ENCODE results near the gene DNAH5. TPM values are rescaled to one million over a fixed set of nuclear protein-coding genes. Genes with fewer than 3 reads are reported as not detected.
A peak's percentile ranks its signal among the peaks of the same experiment; 100 is the strongest.

Gene DNAH5
- total RNA-seq, 1 experiment from 2014 or later = 0.07 TPM

DNA sequence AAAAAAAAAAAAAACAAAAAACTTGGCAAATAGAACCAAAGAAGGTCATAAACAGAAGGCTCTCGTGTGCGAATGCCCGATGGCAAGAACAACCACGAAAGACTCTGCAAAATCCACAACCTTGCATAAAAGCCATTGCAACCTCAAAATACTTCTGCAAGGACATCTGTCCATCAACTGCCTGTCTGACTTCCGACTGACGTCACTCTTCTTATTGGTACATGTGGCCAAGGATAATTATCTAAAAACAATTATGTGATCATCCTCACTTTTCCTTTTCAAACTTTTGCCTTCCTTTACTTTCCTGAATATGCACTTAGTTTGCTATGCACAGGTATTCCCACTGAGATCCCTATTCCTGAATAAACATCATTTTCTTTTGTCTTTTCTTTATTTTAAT is 29.2 kb upstream of the DNAH5 start:
- no peak overlapping the region for H3K4me3 ChIP-seq (ENCODE audit: insufficient read depth, low read depth, low read length)
- no peak for DNase-seq
- H3K27me3 ChIP-seq (ENCODE audit: control insufficient read depth, insufficient read depth, low read length) = no peaks in the 10 kb centered on the region
- H3K36me3 ChIP-seq (replicated peaks; ENCODE audit: control insufficient read depth, insufficient read depth, low read length) = no peaks in the 10 kb centered on the region

DNA sequence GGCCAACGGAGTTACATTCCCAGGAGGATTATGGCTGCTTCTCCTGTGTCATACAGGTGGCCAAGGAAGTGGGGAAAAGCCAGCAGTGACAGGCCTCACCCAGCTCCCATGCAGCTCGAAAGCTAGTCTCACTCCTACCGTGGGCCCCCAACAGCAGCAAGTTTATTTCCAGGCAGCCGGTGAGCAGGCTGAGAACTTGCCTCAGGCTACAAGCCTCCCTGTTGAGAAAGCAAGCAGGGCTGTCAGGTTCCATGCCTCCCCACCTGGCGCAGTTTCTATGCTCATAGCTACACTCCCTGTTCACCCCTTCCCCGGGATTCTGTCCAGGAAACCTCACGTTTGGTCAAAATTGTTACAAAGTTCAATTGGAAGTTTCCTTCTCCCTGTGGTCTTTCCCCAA is 27.5 kb upstream of the DNAH5 start:
- Histone ChIP-seq H3K36me3 (replicated peaks; ENCODE audit: control insufficient read depth, insufficient read depth, low read length) (no peaks in the 10 kb centered on the region), H3K27me3 (ENCODE audit: control insufficient read depth, insufficient read depth, low read length) (no peaks in the 10 kb centered on the region), H3K4me3 (ENCODE audit: insufficient read depth, low read depth, low read length) (no peak overlapping the region)
- no peak for DNase-seq

DNA sequence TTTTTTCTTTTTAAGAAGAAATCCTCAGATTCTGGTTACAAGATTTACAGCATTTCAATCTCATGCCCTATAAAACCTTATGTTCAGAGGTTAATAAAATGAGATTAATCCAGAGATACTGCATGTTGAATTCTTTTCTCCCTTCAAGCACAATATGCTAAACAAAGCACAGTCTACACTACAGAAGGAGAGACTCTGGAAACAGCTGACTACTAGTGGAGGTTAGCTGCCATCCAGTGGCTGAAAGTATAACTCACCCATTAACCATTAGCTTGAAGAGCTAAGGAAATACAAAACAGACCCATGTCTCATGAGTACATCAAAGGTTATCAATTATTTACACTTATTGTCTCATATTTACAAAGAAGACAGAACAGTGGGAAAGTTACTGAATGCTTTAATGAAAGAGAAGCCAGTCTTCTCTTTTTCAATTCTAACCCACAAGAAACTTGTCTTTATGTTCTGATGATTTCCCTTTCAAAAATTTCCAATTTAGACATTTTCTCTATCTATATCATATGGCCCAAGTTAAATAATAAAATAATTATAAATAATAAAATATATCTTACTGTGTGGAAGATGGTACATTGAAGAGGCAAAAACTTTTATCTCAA is 12.7 kb upstream of the DNAH5 start:
- DNase-seq = peak; percentile 51
- Histone ChIP-seq H3K4me3 (ENCODE audit: insufficient read depth, low read depth, low read length) (no peak overlapping the region), H3K36me3 (replicated peaks; ENCODE audit: control insufficient read depth, insufficient read depth, low read length) (no peaks in the 10 kb centered on the region), H3K27me3 (ENCODE audit: control insufficient read depth, insufficient read depth, low read length) (no peaks in the 10 kb centered on the region)

DNA sequence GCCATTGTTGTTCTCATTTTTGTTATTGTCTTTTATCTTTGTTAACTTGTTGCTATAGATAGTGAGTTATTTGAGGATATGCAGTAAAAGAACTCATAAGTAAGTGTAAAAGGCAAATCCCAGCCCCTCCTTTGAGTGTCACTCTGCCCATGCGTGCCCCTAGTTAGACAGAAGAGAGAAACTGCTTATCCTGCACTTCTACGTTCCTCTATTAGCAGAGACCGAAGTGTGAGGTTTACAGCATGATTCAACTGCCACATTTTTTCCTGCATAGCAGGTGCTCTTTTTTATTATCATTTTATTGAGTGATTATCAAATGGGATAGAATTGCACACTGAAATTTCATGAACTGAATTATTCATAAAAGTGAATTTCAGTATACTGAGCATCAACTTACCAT is 12.0 kb upstream of the DNAH5 start:
- DNase-seq = no peak
- Histone ChIP-seq H3K4me3 (ENCODE audit: insufficient read depth, low read depth, low read length) (no peak overlapping the region), H3K27me3 (ENCODE audit: control insufficient read depth, insufficient read depth, low read length) (no peaks in the 10 kb centered on the region), H3K36me3 (replicated peaks; ENCODE audit: control insufficient read depth, insufficient read depth, low read length) (no peaks in the 10 kb centered on the region)

DNA sequence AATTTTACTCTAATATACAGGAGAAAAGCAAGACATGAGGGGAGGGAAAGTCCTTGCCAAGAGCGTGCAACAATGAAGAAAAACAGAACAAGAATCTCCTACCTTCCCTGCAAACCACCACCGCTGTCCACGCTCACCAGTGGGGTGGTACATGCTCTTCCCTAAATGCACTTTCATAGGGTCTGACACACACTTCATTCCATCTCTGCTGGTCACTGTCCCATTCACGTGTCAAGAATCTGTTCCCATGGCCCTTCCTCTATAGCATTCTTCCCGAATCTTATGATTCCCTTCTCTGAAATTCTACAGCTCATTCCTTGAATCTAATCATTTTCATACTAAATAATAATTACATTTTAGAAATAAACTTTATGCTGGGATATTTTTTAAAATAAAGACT is 11.4 kb upstream of the DNAH5 start:
- DNase-seq = no peak
- H3K36me3 ChIP-seq (replicated peaks; ENCODE audit: control insufficient read depth, insufficient read depth, low read length) = no peaks in the 10 kb centered on the region
- no peak overlapping the region for H3K4me3 ChIP-seq (ENCODE audit: insufficient read depth, low read depth, low read length)
- no peaks in the 10 kb centered on the region for H3K27me3 ChIP-seq (ENCODE audit: control insufficient read depth, insufficient read depth, low read length)

DNA sequence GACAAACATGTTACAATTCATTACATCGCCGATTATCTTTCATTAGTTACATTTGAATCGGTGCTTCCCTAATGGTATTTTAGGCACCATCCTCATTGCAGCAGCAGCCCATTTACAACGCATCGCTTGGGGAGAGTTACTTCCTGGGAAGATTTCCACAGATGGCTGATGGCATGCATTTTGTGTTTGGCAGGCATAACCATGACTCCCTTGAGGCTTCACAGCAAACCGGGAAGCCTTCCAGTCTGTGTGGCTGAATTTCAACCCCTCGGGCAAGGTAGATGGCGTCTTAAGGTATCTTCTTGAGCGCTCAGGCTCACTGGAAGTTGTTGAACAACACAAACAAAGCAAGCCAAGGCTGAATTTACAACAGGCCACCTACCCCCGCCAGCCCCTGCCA is 1.6 kb upstream of the DNAH5 start:
- Histone ChIP-seq H3K36me3 (replicated peaks; ENCODE audit: control insufficient read depth, insufficient read depth, low read length) (no peaks in the 10 kb centered on the region), H3K27me3 (ENCODE audit: control insufficient read depth, insufficient read depth, low read length) (no peaks in the 10 kb centered on the region), H3K4me3 (ENCODE audit: insufficient read depth, low read depth, low read length) (no peak overlapping the region)
- no peak for DNase-seq

DNA sequence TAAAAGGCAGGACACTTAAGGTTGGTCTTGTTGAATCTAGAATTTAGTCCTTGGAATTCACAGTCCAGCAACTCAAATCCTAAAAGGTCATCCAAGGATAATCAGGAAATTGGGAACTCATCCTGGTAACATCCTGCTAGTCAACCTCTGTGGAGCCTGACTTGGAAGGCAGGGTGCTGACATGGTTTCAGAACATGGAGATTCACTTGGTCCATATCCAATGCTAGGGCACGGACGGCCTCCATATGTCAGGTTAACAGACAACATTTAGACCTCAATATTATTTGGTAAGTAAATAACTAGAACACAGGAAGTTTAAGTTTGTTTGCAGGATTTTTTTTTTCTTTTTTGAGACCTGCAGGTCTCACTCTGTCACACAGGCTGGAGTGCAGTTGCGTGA is 783 bp upstream of the DNAH5 start:
- H3K36me3 ChIP-seq (replicated peaks; ENCODE audit: control insufficient read depth, insufficient read depth, low read length) = no peaks in the 10 kb centered on the region
- H3K4me3 ChIP-seq (ENCODE audit: insufficient read depth, low read depth, low read length) = no peak overlapping the region
- DNase-seq = no peak
- H3K27me3 ChIP-seq (ENCODE audit: control insufficient read depth, insufficient read depth, low read length) = no peaks in the 10 kb centered on the region

DNA sequence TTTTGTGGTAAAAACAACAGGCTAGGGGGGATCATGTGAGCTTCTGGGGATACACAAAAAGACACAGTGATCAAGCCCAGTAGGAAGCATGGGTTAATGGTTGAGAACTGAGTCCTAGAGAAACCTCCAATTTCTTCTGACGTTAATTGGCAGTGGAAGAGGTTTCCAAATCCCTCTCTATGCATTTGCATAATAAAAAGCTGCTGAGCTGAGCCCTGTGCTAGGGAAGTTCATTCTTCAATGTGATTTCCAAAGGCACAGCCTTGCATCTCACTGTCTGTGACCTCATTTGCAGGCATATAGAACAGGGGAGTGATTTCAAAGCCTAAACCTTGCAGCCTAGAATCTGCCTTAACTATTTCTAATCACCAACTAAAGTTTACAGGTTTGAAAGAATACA is 812 bp downstream of the DNAH5 start:
- Histone ChIP-seq H3K27me3 (ENCODE audit: control insufficient read depth, insufficient read depth, low read length) (no peaks in the 10 kb centered on the region), H3K36me3 (replicated peaks; ENCODE audit: control insufficient read depth, insufficient read depth, low read length) (no peaks in the 10 kb centered on the region), H3K4me3 (ENCODE audit: insufficient read depth, low read depth, low read length) (no peak overlapping the region)
- no peak for DNase-seq

DNA sequence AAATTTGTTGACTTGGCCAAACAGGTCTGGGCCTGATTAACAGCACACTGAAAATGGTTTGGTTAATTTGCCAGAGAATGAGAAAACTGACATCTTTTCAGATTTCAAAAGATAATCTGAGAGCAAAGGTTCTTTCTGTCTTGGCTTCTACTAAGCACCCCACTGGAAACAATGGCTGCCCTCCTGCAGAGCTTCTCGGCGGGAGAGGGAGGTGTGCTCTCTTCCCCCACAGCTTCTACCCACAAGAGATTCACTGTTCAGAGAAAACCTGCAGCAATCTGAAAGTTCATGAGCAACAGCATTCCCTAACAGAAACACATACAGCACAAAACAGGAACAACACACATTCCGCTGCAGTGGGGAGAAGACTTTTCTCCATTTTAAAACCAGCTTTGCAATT is 3.0 kb downstream of the DNAH5 start:
- DNase-seq = no peak
- H3K4me3 ChIP-seq (ENCODE audit: insufficient read depth, low read depth, low read length) = no peak overlapping the region
- H3K27me3 ChIP-seq (ENCODE audit: control insufficient read depth, insufficient read depth, low read length) = no peaks in the 10 kb centered on the region
- no peaks in the 10 kb centered on the region for H3K36me3 ChIP-seq (replicated peaks; ENCODE audit: control insufficient read depth, insufficient read depth, low read length)

DNA sequence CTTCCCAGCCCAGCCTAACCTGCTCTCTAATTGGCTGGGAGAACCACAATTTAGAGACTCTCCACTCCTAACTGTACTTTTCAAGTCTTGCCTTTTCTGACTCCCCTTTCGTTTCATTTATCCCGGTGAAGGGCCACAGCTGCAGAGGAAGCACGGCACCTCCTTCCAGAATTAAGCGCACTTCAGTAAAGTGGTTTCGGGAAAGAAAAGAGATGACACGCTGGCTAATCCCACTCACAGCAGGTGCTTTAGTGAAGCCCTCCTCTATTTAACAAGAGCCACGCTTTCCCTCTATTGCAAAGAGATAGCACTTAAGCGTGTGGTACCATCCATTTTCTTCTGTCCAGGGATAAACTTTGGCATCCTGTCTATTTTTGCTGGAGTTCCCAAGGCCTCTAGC is 4.8 kb downstream of the DNAH5 start:
- Histone ChIP-seq H3K36me3 (replicated peaks; ENCODE audit: control insufficient read depth, insufficient read depth, low read length) (no peaks in the 10 kb centered on the region), H3K27me3 (ENCODE audit: control insufficient read depth, insufficient read depth, low read length) (no peaks in the 10 kb centered on the region)
- no peak for DNase-seq

DNA sequence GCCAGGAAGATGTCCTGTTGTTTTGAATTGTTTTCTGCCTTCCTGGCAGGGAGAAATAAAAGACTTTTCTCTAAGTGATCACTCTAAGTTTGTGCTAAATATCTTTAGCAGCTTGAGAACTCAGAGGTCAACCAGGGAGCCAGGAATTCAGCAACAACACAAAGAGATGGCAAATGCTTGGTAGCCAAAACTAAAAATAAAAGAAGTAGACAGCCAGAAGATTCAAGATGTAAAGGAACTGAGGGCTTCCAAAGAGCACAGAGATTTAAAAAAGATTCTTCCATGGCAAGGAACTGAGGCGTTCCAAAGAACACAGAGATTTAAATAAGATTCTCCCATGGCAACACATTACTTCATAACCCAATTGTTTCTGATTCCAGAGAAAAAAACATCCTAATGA is 9.6 kb downstream of the DNAH5 start:
- no peaks in the 10 kb centered on the region for H3K36me3 ChIP-seq (replicated peaks; ENCODE audit: control insufficient read depth, insufficient read depth, low read length)

More for the DNA sequence above, 4.8 kb downstream of the DNAH5 start:
- H3K4me3 ChIP-seq (ENCODE audit: insufficient read depth, low read depth, low read length) = no peak overlapping the region

DNA sequence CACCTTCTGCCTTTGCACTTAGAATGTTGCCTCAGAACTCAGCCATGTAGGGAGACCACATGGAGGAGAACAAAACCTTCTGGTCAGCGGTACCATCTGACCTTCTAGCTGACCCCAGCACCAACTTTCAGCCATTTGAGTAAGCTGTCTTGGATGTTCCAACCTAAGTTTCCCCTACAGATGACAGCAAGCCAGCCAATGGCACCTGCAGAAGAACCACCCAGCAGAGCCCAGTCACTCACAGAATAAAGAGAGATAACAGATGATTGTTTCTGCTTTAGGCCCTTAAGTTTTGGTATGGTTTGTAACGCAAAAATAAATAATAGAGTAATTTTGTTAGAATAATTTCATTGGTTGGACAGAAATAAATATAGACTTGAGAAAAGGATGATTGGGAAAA is 10.4 kb downstream of the DNAH5 start:
- H3K36me3 ChIP-seq (replicated peaks; ENCODE audit: control insufficient read depth, insufficient read depth, low read length) = no peaks in the 10 kb centered on the region
- no peaks in the 10 kb centered on the region for H3K27me3 ChIP-seq (ENCODE audit: control insufficient read depth, insufficient read depth, low read length)
- no peak for DNase-seq
- H3K4me3 ChIP-seq (ENCODE audit: insufficient read depth, low read depth, low read length) = no peak overlapping the region

More for the DNA sequence above, 9.6 kb downstream of the DNAH5 start:
- Histone ChIP-seq H3K4me3 (ENCODE audit: insufficient read depth, low read depth, low read length) (no peak overlapping the region), H3K27me3 (ENCODE audit: control insufficient read depth, insufficient read depth, low read length) (no peaks in the 10 kb centered on the region)
- DNase-seq = no peak

DNA sequence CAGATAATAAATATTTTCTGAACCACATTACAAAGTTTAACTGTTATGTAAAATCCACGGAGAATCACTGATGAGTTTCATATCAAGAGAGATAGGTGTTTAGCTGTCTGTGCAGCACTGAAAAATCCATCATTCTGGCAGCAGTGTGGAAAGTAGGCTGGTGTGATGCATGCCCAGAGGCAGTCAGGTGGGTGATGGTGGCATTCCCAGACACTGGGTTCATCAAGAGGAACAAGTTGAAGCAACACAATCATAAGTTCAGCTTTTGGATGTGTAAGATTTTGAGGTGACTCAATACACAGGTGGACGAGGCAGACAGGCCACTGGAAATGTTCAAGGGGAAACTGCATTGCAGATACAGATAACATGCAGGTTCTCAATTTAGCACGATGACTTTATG is 11.9 kb downstream of the DNAH5 start:
- H3K27me3 ChIP-seq (ENCODE audit: control insufficient read depth, insufficient read depth, low read length) = no peaks in the 10 kb centered on the region
- H3K36me3 ChIP-seq (replicated peaks; ENCODE audit: control insufficient read depth, insufficient read depth, low read length) = no peaks in the 10 kb centered on the region
- no peak for DNase-seq
- H3K4me3 ChIP-seq (ENCODE audit: insufficient read depth, low read depth, low read length) = no peak overlapping the region

DNA sequence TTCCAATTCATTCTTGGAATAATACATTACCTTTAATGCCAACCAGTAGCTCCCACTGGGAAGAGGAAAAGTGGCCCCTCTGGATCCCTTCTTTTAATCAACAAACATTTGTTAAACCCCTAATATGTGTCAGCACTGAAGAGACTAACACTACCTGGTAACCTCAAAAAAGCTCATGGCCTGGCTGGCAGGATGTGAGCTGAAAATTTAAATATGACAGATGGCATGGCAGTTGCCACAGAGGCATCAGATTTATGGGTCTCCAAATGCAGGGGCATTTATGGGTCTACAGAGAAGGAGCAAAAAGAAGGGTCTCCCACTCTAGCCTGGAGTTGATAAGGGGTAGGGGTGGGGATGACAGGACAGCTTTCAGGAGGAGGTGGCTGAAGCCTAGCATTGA is 12.5 kb downstream of the DNAH5 start:
- Histone ChIP-seq H3K4me3 (ENCODE audit: insufficient read depth, low read depth, low read length) (no peak overlapping the region), H3K27me3 (ENCODE audit: control insufficient read depth, insufficient read depth, low read length) (no peaks in the 10 kb centered on the region), H3K36me3 (replicated peaks; ENCODE audit: control insufficient read depth, insufficient read depth, low read length) (no peaks in the 10 kb centered on the region)
- no peak for DNase-seq

DNA sequence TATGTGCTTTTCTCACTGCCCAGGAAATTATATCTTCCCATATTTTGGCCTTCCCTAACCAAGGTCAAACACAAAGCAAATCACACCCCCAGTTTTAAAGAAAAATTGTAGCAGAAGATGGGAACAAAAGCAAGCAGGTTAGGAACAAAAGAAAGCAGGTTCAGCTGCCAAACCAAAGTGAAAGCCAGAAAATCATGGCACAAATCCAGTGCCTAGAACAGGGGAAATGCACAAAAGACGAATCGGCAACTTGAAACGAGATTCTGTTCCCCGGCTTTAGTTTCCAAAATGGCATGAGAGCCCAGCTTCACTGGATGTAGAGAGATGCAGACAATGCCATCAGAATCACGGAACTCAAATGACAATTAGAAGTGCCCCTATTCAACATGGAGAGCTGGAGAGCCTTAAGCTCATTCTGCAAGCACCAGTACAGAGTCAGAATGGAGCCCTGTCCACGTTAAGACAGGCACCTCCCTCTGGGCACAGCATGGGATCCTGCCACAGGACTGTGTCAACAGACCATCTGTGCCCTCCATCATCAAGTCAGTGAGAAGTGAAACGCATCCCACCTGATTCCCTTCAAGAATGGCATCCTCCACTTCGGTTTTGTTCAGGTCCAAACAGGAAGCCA is 13.8 kb downstream of the DNAH5 start:
- DNase-seq = no peak
- H3K27me3 ChIP-seq (ENCODE audit: control insufficient read depth, insufficient read depth, low read length) = no peaks in the 10 kb centered on the region
- no peak overlapping the region for H3K4me3 ChIP-seq (ENCODE audit: insufficient read depth, low read depth, low read length)
- H3K36me3 ChIP-seq (replicated peaks; ENCODE audit: control insufficient read depth, insufficient read depth, low read length) = no peaks in the 10 kb centered on the region

DNA sequence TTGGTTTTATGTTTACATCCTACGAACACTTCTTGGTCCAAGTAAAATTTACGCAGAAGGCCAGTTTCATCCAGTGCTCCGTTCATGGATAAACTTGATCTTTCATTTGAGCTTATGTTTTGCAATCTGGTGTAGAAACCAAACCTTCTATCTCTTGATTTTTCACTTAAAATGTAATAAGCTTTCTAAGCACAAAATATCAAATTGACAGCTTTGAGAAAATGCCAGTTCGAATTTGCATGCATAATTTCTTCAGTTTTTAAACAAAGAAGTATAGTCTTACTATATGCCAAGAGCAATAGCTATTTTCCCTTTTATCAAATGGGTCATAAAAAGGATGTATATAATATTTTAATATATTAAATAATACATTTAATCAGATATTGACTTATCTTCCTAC is 17.8 kb downstream of the DNAH5 start:
- no peaks in the 10 kb centered on the region for H3K27me3 ChIP-seq (ENCODE audit: control insufficient read depth, insufficient read depth, low read length)
- DNase-seq = no peak
- H3K36me3 ChIP-seq (replicated peaks; ENCODE audit: control insufficient read depth, insufficient read depth, low read length) = no peaks in the 10 kb centered on the region
- H3K4me3 ChIP-seq (ENCODE audit: insufficient read depth, low read depth, low read length) = no peak overlapping the region

All from H7 (cell line).